GM10266 (cell line): ENCODE results near the gene ZNF445.

Source experiments
- DNase-seq: peaks from one replicate; pipeline ENCODE4 v3.0.0; 2012; ENCODE audit errors: extremely low spot score
- CTCF ChIP-seq: IDR thresholded peaks from 2 replicates; pipeline ENCODE4 v1.5.1; 2012; ENCODE audit warnings: mild to moderate bottlenecking, low read depth; ENCODE audit not compliant: control insufficient read depth, insufficient read depth; ENCODE audit errors: missing control alignments

The ZNF445 gene

GRCh38 chr3:44455318-44455717, 22.2 kb downstream of the ZNF445 start:
- TF ChIP-seq CTCF: no peak
- DNase-seq: no peak

GRCh38 chr3:44454258-44454657, 23.2 kb downstream of the ZNF445 start:
- no peak for DNase-seq
- TF ChIP-seq CTCF: no peak

- no peak for DNase-seq
- no peak for TF ChIP-seq CTCF
Observed at GRCh38 chr3:44451441-44451840, 26.0 kb downstream of the ZNF445 start.

- no peak for TF ChIP-seq CTCF
- DNase-seq: no peak
Observed at GRCh38 chr3:44446929-44447328, 30.5 kb downstream of the ZNF445 start.

GRCh38 chr3:44445786-44446185, 31.7 kb downstream of the ZNF445 start:
- DNase-seq: no peak
- no peak for TF ChIP-seq CTCF

- no peak for TF ChIP-seq CTCF
Observed at GRCh38 chr3:44444896-44445691, 32.4 kb downstream of the ZNF445 start.

GRCh38 chr3:44444437-44444836, 33.0 kb downstream of the ZNF445 start:
- no peak for DNase-seq
- no peak for TF ChIP-seq CTCF

More at GRCh38 chr3:44444896-44445691, 32.4 kb downstream of the ZNF445 start:
- DNase-seq: no peak
